GM19351 (cell line): ENCODE measurements around the gene LSM3.

Experiments
- ATAC-seq: cut with Tn5 transposase; IDR thresholded peaks from one replicate; pipeline ENCODE4 v1.9.1; 2021; ENCODE audit warnings: mild to moderate bottlenecking, moderate library complexity; ENCODE audit not compliant: unreplicated experiment

The LSM3 gene

DNA sequence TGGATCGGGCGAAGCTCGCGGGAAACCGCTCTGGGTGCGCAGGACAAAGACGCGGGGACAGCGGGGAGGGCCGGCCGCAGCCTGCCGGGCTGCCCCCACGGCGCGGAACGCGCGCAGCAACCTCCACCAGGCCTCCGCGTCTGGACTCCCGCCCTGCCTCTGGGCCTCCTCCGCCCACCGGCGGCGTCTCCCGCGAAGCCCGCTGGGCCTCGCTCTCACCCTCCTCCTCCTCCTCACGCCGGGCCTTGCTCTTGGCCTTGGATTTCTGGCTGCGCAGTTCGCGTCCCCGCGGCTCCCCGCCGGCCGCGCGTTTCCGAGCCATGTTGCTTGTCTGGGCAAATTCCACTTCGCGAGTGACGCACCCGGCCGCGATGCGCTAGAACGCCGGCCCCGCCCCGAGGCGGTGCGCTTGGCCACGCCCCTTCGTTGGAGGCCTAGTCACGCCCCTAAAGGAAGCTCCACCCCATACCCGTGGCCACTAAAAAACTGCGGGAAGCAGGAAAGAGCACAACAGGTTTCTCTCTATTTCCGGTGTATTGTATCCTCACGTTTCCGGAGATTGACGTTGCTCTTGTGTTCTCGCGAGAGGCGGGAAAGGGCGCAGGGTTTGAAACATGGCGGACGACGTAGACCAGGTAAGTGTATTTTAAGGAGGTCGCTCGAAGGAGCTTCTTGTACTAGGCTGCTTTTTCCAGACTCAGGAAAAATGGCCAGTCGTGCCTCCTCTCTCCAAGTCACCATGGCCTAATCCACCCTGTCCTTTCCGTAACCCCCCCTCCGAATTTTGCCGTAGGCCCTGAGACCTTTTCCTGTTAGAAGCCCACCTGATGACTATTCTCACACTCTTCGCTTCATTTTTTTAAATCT lies at the start of gene LSM3, which contains the start of gene XPC:
TSS of gene LSM3 (plus strand) at position 571 of the 867 bp plus-strand sequence. CDS start at position 615, 44 bp downstream.
TSS of gene XPC (minus strand) at position 355 of the 867 bp plus-strand sequence. CDS start at position 322, 33 bp downstream.
- ATAC-seq: peak; percentile 89

DNA sequence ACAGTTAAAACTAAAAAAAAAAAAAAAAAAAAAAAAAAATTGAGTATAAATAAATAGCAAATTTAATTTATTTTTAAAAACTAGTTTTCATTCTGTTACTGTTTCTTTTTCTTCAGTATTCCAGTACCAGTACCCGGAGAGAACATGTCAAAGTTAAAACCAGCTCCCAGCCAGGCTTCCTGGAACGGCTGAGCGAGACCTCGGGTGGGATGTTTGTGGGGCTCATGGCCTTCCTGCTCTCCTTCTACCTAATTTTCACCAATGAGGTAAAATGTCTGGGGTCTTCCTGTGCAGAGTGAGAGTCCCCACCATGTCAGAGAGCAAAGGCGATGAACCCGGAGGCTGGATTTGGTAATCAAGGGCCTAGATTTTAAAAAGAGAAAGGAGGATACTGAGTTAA lies 49.3 kb upstream of the LSM3 start:
- no peak for ATAC-seq

GRCh38 chr3:14130230-14130629 lies 48.4 kb upstream of the LSM3 start:
- no peak for ATAC-seq

DNA sequence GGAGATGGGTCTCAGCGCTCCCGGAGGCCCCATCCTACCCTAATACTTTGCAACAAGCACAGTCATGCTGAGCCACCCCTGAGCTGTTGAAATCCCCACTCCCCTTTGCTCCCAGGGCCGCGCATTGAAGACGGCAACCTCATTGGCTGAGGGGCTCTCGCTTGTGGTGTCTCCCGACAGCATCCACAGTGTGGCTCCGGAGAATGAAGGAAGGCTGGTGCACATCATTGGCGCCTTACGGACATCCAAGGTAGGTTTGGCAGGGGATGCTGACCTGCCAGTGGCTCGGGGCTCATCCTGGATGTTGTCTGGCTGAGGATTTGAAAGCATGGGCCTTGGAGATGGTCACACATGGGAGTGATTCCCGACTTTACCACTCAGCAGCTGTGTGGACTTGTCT lies 47.9 kb upstream of the LSM3 start:
- ATAC-seq: no peak

DNA sequence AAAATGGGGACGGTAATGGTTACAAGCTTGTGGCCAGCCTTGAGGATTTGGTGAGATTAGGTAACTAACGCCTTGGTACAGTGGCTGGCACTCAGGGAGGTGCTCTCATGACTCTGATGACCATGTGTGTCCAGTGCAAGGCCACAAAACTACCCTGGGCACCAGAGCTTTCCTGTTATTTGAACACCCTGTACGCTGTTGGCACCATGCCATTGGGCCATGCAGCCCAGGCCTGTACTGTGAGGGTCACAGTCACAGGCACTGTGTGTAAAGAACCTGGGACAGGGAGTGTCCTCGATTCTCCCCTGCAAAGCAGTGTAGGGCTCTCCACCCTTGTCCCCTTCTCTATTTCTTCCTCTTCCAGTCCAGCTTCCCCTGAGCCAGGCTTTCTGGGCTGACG lies 47.5 kb upstream of the LSM3 start:
- ATAC-seq: no peak

GRCh38 chr3:14132120-14132519 lies 46.5 kb upstream of the LSM3 start:
- ATAC-seq: no peak

DNA sequence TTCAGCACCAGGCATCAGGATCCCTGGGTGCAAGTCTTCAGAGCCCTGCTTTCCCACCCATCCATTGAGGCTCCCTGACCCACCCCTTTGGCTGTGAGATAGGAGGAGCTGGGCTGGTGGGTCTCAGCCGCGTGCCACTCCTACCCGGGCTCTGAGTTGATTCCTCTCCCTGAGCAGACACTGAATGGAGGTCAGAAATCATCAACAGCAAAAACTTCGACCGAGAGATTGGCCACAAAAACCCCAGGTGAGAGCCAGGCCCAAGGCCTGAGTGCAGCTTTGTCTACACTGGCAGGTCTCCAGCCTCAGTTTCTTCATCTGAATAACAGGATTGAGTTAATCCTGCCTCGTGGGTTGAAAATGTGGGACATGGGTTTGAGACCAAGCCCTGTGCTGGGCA lies 45.9 kb upstream of the LSM3 start:
- ATAC-seq: no peak

DNA sequence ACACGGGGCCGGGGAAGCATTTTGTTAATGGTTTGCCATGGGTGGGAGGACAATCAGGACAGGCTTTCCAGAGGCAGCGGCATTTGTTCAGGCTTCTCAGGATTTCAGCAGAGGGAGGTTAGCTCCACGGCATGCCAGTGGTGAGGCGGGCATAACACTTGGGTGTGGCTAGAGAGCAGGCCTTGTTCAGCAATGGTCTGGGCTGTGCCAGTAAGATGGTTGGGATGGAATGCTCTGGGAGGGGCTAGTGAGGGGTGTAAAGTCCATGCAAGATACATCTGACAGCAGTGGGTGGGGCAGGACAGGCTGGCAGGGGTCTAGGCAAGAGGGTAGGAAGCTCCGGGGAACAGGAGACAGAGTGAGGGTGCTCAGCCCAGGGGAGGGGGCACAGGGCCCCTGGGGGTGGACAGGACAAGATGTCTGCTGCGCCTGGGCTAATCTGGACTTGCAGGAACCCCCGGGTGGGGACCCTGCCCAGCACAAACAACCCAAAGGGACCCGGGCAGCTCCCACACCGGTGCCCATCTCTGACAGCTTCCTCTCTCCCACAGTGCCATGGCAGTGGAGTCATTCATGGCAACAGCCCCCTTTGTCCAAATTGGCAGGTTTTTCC lies 45.3 kb upstream of the LSM3 start:
- no peak for ATAC-seq

GRCh38 chr3:14133876-14134275 lies 44.7 kb upstream of the LSM3 start:
- ATAC-seq: no peak

GRCh38 chr3:14134291-14134690 lies 44.3 kb upstream of the LSM3 start:
- ATAC-seq: no peak

GRCh38 chr3:14135581-14135980 lies 43.0 kb upstream of the LSM3 start:
- no peak for ATAC-seq

GRCh38 chr3:14137004-14137403 lies 41.6 kb upstream of the LSM3 start:
- ATAC-seq: no peak

- ATAC-seq: no peak
Observed at GRCh38 chr3:14137445-14137844, 41.2 kb upstream of the LSM3 start.

- no peak for ATAC-seq
Observed at GRCh38 chr3:14138109-14138877, 40.3 kb upstream of the LSM3 start.

DNA sequence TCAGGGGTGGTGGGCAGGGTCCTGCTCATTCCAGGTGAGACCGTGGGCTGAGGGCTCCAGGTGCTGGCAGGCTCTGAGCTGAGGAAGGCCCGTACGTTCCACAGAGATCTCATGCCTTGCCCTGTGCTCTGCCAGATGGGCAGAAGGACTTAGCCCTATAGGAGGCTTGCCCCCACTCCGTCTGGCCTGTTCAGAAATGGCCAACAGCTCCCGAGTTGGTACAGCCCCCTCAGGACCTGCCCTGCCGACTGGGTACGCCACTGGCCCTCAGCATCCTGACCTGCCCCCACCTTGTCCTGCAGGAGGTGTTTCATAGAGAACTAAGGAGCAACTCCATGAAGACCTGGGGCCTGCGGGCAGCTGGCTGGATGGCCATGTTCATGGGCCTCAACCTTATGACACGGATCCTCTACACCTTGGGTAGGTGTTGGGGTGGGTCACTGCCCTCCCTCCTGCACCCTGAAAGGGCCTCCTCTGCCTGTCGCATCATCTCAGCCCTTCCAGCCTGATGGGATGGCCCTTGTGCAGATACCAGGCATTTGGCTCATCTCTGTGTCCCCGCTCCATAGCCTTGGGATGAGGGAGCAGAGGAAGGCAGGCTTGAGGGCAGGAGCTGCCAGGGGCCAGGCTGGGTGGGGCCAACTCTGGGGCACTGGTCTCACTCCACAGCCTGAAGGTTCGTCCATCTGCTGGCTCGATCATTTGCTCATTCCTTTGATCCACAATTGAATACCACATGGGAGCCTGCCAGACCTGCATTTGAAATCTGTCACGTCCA lies 39.5 kb upstream of the LSM3 start:
- no peak for ATAC-seq

- no peak for ATAC-seq
Observed at GRCh38 chr3:14139771-14140170, 38.8 kb upstream of the LSM3 start.

DNA sequence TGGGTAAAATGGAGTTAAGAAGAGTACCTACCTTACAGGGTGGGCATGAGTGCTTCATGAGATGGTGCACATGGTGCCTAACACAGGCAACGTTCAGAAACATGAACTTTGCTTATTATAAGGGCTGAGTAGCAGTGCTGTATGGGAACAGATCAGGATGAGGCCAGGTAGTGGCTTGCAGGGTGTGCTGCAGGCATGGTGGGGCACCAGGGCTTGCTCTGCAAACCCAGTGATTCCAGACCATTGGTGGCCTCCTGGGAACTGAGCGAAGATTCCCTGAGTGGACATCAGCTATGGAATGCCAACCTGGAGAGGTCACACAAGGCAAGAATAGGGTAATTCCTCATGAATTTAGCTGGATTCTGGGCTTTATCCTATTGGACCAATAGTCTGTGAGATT lies 37.9 kb upstream of the LSM3 start:
- ATAC-seq: no peak

- ATAC-seq: no peak
Observed at GRCh38 chr3:14141144-14141543, 37.5 kb upstream of the LSM3 start.

DNA sequence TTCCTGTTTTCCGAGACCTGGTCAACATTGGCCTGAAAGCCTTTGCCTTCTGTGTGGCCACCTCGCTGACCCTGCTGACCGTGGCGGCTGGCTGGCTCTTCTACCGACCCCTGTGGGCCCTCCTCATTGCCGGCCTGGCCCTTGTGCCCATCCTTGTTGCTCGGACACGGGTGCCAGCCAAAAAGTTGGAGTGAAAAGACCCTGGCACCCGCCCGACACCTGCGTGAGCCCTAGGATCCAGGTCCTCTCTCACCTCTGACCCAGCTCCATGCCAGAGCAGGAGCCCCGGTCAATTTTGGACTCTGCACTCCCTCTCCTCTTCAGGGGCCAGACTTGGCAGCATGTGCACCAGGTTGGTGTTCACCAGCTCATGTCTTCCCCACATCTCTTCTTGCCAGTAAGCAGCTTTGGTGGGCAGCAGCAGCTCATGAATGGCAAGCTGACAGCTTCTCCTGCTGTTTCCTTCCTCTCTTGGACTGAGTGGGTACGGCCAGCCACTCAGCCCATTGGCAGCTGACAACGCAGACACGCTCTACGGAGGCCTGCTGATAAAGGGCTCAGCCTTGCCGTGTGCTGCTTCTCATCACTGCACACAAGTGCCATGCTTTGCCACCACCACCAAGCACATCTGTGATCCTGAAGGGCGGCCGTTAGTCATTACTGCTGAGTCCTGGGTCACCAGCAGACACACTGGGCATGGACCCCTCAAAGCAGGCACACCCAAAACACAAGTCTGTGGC lies 36.8 kb upstream of the LSM3 start:
- ATAC-seq: no peak
